Testis (tissue), 2 donors: ENCODE measurements around the gene NAGLU.

Source experiments
- CTCF ChIP-seq, 3 experiments: fragments of 450-650 bp in 2 of 3; fragments of 200-600 bp in 1 of 3; sonication (generic) in 1 of 3; IDR thresholded peaks; one replicate each; pipeline ENCODE4 v1.5.1; 2016 to 2019; ENCODE audit warnings: antibody characterized with exemption in 3 of 3, mild to moderate bottlenecking in 2 of 3, moderate library complexity in 1 of 3
- POLR2A ChIP-seq: fragments of 450-650 bp; IDR thresholded peaks from one replicate; pipeline ENCODE4 v1.6.1; 2017; ENCODE audit warnings: antibody characterized with exemption, mild to moderate bottlenecking, moderate library complexity

DNA sequence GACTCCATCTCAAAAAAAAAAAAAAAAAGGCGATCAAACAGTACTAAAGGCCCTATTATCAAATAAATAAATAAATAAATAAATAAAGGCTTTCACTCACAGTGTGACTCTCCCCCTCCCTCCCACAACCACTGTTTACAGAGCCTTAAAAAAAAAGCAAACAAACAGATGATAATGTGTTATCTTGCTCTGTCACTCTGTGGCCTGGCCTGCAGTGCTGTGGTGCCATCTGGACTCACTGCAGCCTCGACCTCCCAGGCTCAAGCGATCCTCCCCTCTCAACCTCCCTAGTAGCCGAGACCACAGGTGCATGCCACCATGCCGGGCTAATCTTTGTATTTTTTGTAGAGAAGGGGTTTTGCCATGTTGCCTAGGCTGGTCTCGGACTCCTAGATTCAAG is 8.1 kb upstream of the NAGLU start:
- no peak for TF ChIP-seq CTCF (IDR thresholded peaks at IDR 0.05)
- no peak for TF ChIP-seq POLR2A
